IMR-90 (cell line): ENCODE results near the gene FGB. TPM values are rescaled to one million over a fixed set of nuclear protein-coding genes. Genes with fewer than 3 reads are reported as not detected.

Source experiments
- ATAC-seq: fragments of 200-7000 bp; cut with Tn5 transposase; 2 replicates; pipeline ENCODE4 v1.9.1; 2020; ENCODE audit warnings: low read depth, mild to moderate bottlenecking, moderate library complexity
- BruUV-seq: library from RNA; stranded (reverse); fragments of 400-500 nt; replicated peaks from 2 replicates; lab custom pipeline; 2021; lab: Mats Ljungman, UMichigan
- CTCF ChIA-PET: fragments of 300-600 bp; formaldehyde crosslinking; extraction: SDS; loops from one replicate; lab custom pipeline; 2021; ENCODE audit warnings: antibody characterized with exemption; lab: Yijun Ruan, JAX
- POLR2A ChIA-PET: fragments of 300-600 bp; sonication (Branson Sonifier 250); formaldehyde crosslinking; loops from one replicate; lab custom pipeline; 2022; ENCODE audit warnings: antibody characterized with exemption; ENCODE audit not compliant: unreplicated experiment; lab: Charles Lee
- DNase-seq: peaks from one replicate; pipeline ENCODE4 v3.0.0; 2013
- H2AFZ ChIP-seq: replicated peaks from 2 replicates; pipeline ENCODE3; 2013; ENCODE audit warnings: low read length, mild to moderate bottlenecking; ENCODE audit not compliant: poor library complexity
- H2AK5ac ChIP-seq: 2 replicates; pipeline ENCODE4 v1.6.1; 2013; ENCODE audit warnings: low read depth, low read length, inconsistent platforms
- H2AK9ac ChIP-seq: replicated peaks from 2 replicates; pipeline ENCODE3; 2013; ENCODE audit warnings: mild to moderate bottlenecking, low read depth, low read length, moderate library complexity; ENCODE audit not compliant: poor library complexity
- H2BK120ac ChIP-seq: 2 replicates; pipeline ENCODE4 v1.6.1; 2013; ENCODE audit warnings: low read depth, low read length, inconsistent platforms
- H2BK15ac ChIP-seq: 3 replicates; pipeline ENCODE4 v1.6.1; 2013; ENCODE audit warnings: low read depth, low read length, inconsistent platforms
- H2BK20ac ChIP-seq: 2 replicates; pipeline ENCODE4 v1.6.1; 2013; ENCODE audit warnings: low read depth, mild to moderate bottlenecking, inconsistent platforms, low read length, moderate library complexity
- H2BK5ac ChIP-seq: 2 replicates; pipeline ENCODE4 v1.6.1; 2013; ENCODE audit warnings: mild to moderate bottlenecking, low read depth, low read length, inconsistent platforms; ENCODE audit not compliant: poor library complexity, severe bottlenecking
- H3K14ac ChIP-seq: replicated peaks from 2 replicates; pipeline ENCODE4 v1.6.1; 2013; ENCODE audit warnings: low read depth, low read length, inconsistent platforms
- H3K18ac ChIP-seq: 2 replicates; pipeline ENCODE4 v1.6.1; 2013; ENCODE audit warnings: low read depth, low read length, control low read depth
- H3K23ac ChIP-seq: 2 replicates; pipeline ENCODE4 v1.6.1; 2013; ENCODE audit warnings: low read depth, low read length, inconsistent platforms
- H3K27ac ChIP-seq: 2 replicates; pipeline ENCODE4 v1.5.1; 2013; ENCODE audit warnings: mild to moderate bottlenecking, control low read depth, low read length; ENCODE audit not compliant: insufficient read depth
- H3K27me3 ChIP-seq: 2 replicates; pipeline ENCODE4 v1.6.1; 2013; ENCODE audit warnings: low read length; ENCODE audit not compliant: control insufficient read depth, insufficient read depth
- H3K36me3 ChIP-seq: 2 replicates; pipeline ENCODE4 v1.6.1; 2013; ENCODE audit warnings: low read length, mixed read lengths; ENCODE audit not compliant: control insufficient read depth, insufficient read depth
- H3K4ac ChIP-seq: 2 replicates; pipeline ENCODE4 v1.6.1; 2013; ENCODE audit warnings: low read depth, low read length, inconsistent platforms
- H3K4me1 ChIP-seq: 2 replicates; pipeline ENCODE4 v1.6.1; 2013; ENCODE audit warnings: low read length, mixed read lengths; ENCODE audit not compliant: control insufficient read depth, insufficient read depth
- H3K4me2 ChIP-seq: 2 replicates; pipeline ENCODE4 v1.6.1; 2013; ENCODE audit warnings: low read depth, mild to moderate bottlenecking, control low read depth, low read length, moderate library complexity
- H3K4me3 ChIP-seq: 2 replicates; pipeline ENCODE4 v1.5.1; 2013; ENCODE audit warnings: low read depth, mild to moderate bottlenecking, control low read depth, low read length, moderate library complexity; ENCODE audit not compliant: insufficient read depth
- H3K56ac ChIP-seq: 2 replicates; pipeline ENCODE4 v1.6.1; 2013; ENCODE audit warnings: low read length, inconsistent platforms; ENCODE audit not compliant: insufficient read depth; ENCODE audit errors: extremely low read depth
- H3K79me1 ChIP-seq, 2 experiments: 2 replicates each; pipeline ENCODE4 v1.6.1; 2013; ENCODE audit warnings: low read length in 2 of 2, inconsistent platforms in 1 of 2, low read depth in 1 of 2
- H3K9ac ChIP-seq: 2 replicates; pipeline ENCODE4 v1.6.1; 2013; ENCODE audit warnings: low read depth, low read length, control low read depth
- H3K9me1 ChIP-seq: 2 replicates; pipeline ENCODE4 v1.6.1; 2013; ENCODE audit warnings: low read length, inconsistent platforms; ENCODE audit not compliant: insufficient read depth
- H3K9me3 ChIP-seq: 2 replicates; pipeline ENCODE4 v1.6.1; 2013; ENCODE audit warnings: low read length; ENCODE audit not compliant: control insufficient read depth, insufficient read depth
- H4K20me1 ChIP-seq: 2 replicates; pipeline ENCODE4 v1.6.1; 2013; ENCODE audit warnings: low read length, inconsistent platforms; ENCODE audit not compliant: insufficient read depth
- H4K5ac ChIP-seq: 2 replicates; pipeline ENCODE4 v1.6.1; 2013; ENCODE audit warnings: mild to moderate bottlenecking, low read depth, low read length, control low read depth
- H4K8ac ChIP-seq, 2 experiments: 2 replicates each; pipeline ENCODE4 v1.6.1; 2013; ENCODE audit warnings: low read depth in 2 of 2, low read length in 2 of 2, control low read depth in 1 of 2, inconsistent platforms in 1 of 2
- H4K91ac ChIP-seq: 2 replicates; pipeline ENCODE4 v1.6.1; 2013; ENCODE audit warnings: low read depth, low read length, inconsistent platforms; ENCODE audit not compliant: insufficient read depth
- BHLHE40 ChIP-seq: fragments of 150-350 bp; IDR thresholded peaks from 2 replicates; pipeline ENCODE4 v1.6.1; 2016; ENCODE audit warnings: mild to moderate bottlenecking, low read depth, low read length
- CEBPB ChIP-seq: IDR thresholded peaks from 2 replicates; pipeline ENCODE4 v1.6.1; 2012; ENCODE audit warnings: low read depth, low read length, improper control_type of control experiment
- CHD1 ChIP-seq: IDR thresholded peaks from 2 replicates; pipeline ENCODE4 v1.6.1; 2012; ENCODE audit warnings: low read depth, low read length, improper control_type of control experiment
- FOS ChIP-seq: fragments of 150-350 bp; IDR thresholded peaks from 2 replicates; pipeline ENCODE4 v1.6.1; 2016; ENCODE audit warnings: low read depth, low read length
- MAFK ChIP-seq: IDR thresholded peaks from 2 replicates; pipeline ENCODE4 v1.6.1; 2012; ENCODE audit warnings: low read depth, low read length, improper control_type of control experiment
- MAZ ChIP-seq: IDR thresholded peaks from 2 replicates; pipeline ENCODE4 v1.6.1; 2012; ENCODE audit warnings: low read depth, mild to moderate bottlenecking, low read length, improper control_type of control experiment, moderate library complexity, borderline replicate concordance
- MXI1 ChIP-seq: IDR thresholded peaks from 2 replicates; pipeline ENCODE4 v1.6.1; 2012; ENCODE audit warnings: low read depth, mild to moderate bottlenecking, low read length, moderate library complexity, borderline replicate concordance
- NFE2L2 ChIP-seq: fragments of 150-350 bp; IDR thresholded peaks from 2 replicates; pipeline ENCODE4 v1.6.1; 2016; ENCODE audit warnings: low read depth, mild to moderate bottlenecking, low read length
- POLR2A ChIP-seq: IDR thresholded peaks from 2 replicates; pipeline ENCODE4 v1.6.1; 2012; ENCODE audit warnings: mild to moderate bottlenecking, low read depth, low read length
- RAD21 ChIP-seq: IDR thresholded peaks from 2 replicates; pipeline ENCODE4 v1.6.1; 2012; ENCODE audit warnings: low read length, improper control_type of control experiment
- RCOR1 ChIP-seq: IDR thresholded peaks from 2 replicates; pipeline ENCODE4 v1.6.1; 2012; ENCODE audit warnings: mild to moderate bottlenecking, low read length, improper control_type of control experiment; ENCODE audit not compliant: insufficient replicate concordance
- RFX5 ChIP-seq: IDR thresholded peaks from 2 replicates; pipeline ENCODE4 v1.8.0; 2012; ENCODE audit warnings: low read depth, mild to moderate bottlenecking, low read length, moderate library complexity
- SMC3 ChIP-seq: fragments of 150-350 bp; IDR thresholded peaks from 2 replicates; pipeline ENCODE4 v1.6.1; 2016; ENCODE audit warnings: low read depth, mild to moderate bottlenecking, antibody characterized with exemption, low read length, moderate library complexity
- USF2 ChIP-seq: fragments of 150-350 bp; IDR thresholded peaks from 2 replicates; pipeline ENCODE4 v1.6.1; 2017; ENCODE audit warnings: mild to moderate bottlenecking, antibody characterized with exemption, low read length, low read depth
- WGBS, 2 experiments: methylation state at CpG; one replicate each; pipeline versions ENCODE4 v1.1.5 to v1.1.7; 2013; ENCODE audit warnings: missing lambda C conversion rate in 2 of 2; ENCODE audit not compliant: insufficient read length in 1 of 2; ENCODE audit errors: extremely low coverage in 2 of 2; 5-methylcytosine and 5-hydroxymethylcytosine counted together
- dilution Hi-C: fragments of 300-500 bp; cut with HindIII; formaldehyde crosslinking; loops from one replicate; pipeline ENCODE4 v1.14.3; 2018; ENCODE audit warnings: low sequenced_read_pairs; ENCODE audit not compliant: unreplicated experiment
- in situ Hi-C: fragments of 300-500 bp; cut with MboI; formaldehyde crosslinking; loops from 3 replicates; pipeline ENCODE4 v1.14.3; 2019; ENCODE audit warnings: low sequenced_read_pairs, inconsistent platforms, mixed read lengths
- intact Hi-C: fragments of 100-400 bp; cut with micrococcal nuclease; formaldehyde crosslinking; loops from 2 replicates; pipeline ENCODE4 v1.10.0; 2022
- polyA plus RNA-seq, 3 experiments: library from polyadenylated mRNA; depleted of rRNA; stranded (reverse); fragments of >200 nt; gene quantifications; 2 replicates each; pipeline ENCODE4 v1.2.3, GENCODE V29; 2012; ENCODE audit warnings: low replicate concordance in 1 of 3
- total RNA-seq: library from RNA; depleted of rRNA; stranded (reverse); fragments of >200 nt; gene quantifications from 2 replicates; pipeline ENCODE4 v1.2.3, GENCODE V29; 2012
- TF ChIP-seq, protein P1 (sequence below): fragments of 150-350 bp; IDR thresholded peaks from 2 replicates; pipeline ENCODE4 v1.6.1; 2016; ENCODE audit warnings: low read depth, mild to moderate bottlenecking, low read length, moderate library complexity, borderline replicate concordance
- TF ChIP-seq, protein P2 (sequence below): conservative IDR thresholded peaks from 2 replicates; pipeline ENCODE4 v1.5.1; 2012; ENCODE audit warnings: mild to moderate bottlenecking, low read depth, low read length, improper control_type of control experiment

Gene FGB
- total and polyA plus RNA-seq, 2 of the 4 experiments (the other 2 are of a cell fraction): not detected

GRCh38 chr4:154517591-154517990 lies 45.2 kb upstream of the FGB start:
- no peaks in the 10 kb centered on the region for H3K36me3 ChIP-seq
- no peak overlapping the region for H2BK5ac ChIP-seq
- H3K79me1 ChIP-seq: no peaks in the 10 kb centered on the region
- no peaks in the 10 kb centered on the region for H3K9me3 ChIP-seq
- H3K18ac ChIP-seq: no peak overlapping the region
- no peak overlapping the region for H3K14ac ChIP-seq
- no peak overlapping the region for H3K9ac ChIP-seq
- H4K91ac ChIP-seq: no peak overlapping the region
- intact Hi-C loops (no loop called here), in situ Hi-C loops (no loop called here), dilution Hi-C loops (no loop called here)
- H3K27me3 ChIP-seq: peaks cover 4% of the 10 kb centered on the region; the same call in 1 of the 2 replicates
- no peaks in the 10 kb centered on the region for H3K9me1 ChIP-seq
- no peak overlapping the region for H2BK120ac ChIP-seq
- TF ChIP-seq FOS (no peak), MAFK (no peak), RFX5 (no peak), SMC3 (no peak), NFE2L2 (no peak), USF2 (no peak), MXI1 (no peak), RAD21 (no peak), RCOR1 (no peak), BHLHE40 (no peak), POLR2A (no peak), MAZ (no peak), CHD1 (no peak), CEBPB (no peak)
- TF ChIP-seq, protein P1, sequence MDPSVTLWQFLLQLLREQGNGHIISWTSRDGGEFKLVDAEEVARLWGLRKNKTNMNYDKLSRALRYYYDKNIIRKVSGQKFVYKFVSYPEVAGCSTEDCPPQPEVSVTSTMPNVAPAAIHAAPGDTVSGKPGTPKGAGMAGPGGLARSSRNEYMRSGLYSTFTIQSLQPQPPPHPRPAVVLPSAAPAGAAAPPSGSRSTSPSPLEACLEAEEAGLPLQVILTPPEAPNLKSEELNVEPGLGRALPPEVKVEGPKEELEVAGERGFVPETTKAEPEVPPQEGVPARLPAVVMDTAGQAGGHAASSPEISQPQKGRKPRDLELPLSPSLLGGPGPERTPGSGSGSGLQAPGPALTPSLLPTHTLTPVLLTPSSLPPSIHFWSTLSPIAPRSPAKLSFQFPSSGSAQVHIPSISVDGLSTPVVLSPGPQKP: no peak
- TF ChIP-seq, protein P2, sequence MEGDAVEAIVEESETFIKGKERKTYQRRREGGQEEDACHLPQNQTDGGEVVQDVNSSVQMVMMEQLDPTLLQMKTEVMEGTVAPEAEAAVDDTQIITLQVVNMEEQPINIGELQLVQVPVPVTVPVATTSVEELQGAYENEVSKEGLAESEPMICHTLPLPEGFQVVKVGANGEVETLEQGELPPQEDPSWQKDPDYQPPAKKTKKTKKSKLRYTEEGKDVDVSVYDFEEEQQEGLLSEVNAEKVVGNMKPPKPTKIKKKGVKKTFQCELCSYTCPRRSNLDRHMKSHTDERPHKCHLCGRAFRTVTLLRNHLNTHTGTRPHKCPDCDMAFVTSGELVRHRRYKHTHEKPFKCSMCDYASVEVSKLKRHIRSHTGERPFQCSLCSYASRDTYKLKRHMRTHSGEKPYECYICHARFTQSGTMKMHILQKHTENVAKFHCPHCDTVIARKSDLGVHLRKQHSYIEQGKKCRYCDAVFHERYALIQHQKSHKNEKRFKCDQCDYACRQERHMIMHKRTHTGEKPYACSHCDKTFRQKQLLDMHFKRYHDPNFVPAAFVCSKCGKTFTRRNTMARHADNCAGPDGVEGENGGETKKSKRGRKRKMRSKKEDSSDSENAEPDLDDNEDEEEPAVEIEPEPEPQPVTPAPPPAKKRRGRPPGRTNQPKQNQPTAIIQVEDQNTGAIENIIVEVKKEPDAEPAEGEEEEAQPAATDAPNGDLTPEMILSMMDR: no peak
- no peak overlapping the region for H2BK15ac ChIP-seq
- no CpG with 5 or more reads among the region's 4 CpGs for WGBS, 2 experiments
- H3K4me1 ChIP-seq: peaks cover 3% of the 10 kb centered on the region; the same call in 1 of the 2 replicates
- H2AK9ac ChIP-seq: no peak overlapping the region
- H2AK5ac ChIP-seq: no peak overlapping the region
- no peak overlapping the region for H3K4me2 ChIP-seq
- DNase-seq (no peak), ATAC-seq (no peak)
- no peak overlapping the region for H3K4ac ChIP-seq
- no peak overlapping the region for H2AFZ ChIP-seq
- no peak overlapping the region for H3K56ac ChIP-seq
- no peak overlapping the region for H4K8ac ChIP-seq
- no peak overlapping the region for H3K27ac ChIP-seq
- CTCF ChIA-PET: interaction anchor here (0.6 to 1.5 kb wide), 2 partner anchors 11 to 28 kb away, joined by 3 to 5 read pairs; no protein-coding TSS in a partner anchor
- no peak overlapping the region for H3K4me3 ChIP-seq
- no peak overlapping the region for H3K23ac ChIP-seq
- POLR2A ChIA-PET: no interaction called here
- BruUV-seq: no TSS peak
- no peak overlapping the region for H2BK20ac ChIP-seq
- H4K20me1 ChIP-seq: no peaks in the 10 kb centered on the region
- no peak overlapping the region for H4K5ac ChIP-seq
